Endothelial cell of umbilical vein (primary cell): ENCODE measurements around the gene PLEKHF1. TPM values are rescaled to one million over a fixed set of nuclear protein-coding genes. Genes with fewer than 3 reads are reported as not detected.

Source experiments
- BruUV-seq: library from RNA; stranded (reverse); fragments of 400-500 nt; replicated peaks from 2 replicates; lab custom pipeline; 2021; lab: Mats Ljungman, UMichigan
- CTCF ChIA-PET: fragments of 300-600, 350-600 bp; sonication (Branson Sonifier 250); formaldehyde crosslinking; loops from one replicate; lab custom pipeline; 2021; ENCODE audit warnings: antibody characterized with exemption, inconsistent platforms; lab: Charles Lee
- POLR2A ChIA-PET: fragments of 300-600, 350-600 bp; sonication (Branson Sonifier 250); formaldehyde crosslinking; loops from one replicate; lab custom pipeline; 2021; ENCODE audit warnings: antibody characterized with exemption, inconsistent platforms; lab: Charles Lee
- DNase-seq: peaks from one replicate; pipeline ENCODE4 v3.0.0-alpha.2; 2011; ENCODE audit warnings: low read depth, low spot score
- FAIRE-seq: peaks from 2 replicates; lab custom pipeline; 2011; peaks lifted over from hg19 to GRCh38; lab: Jason Lieb, UNC
- H2AFZ ChIP-seq: 2 replicates; pipeline ENCODE4 v1.6.0; 2012; ENCODE audit warnings: low read depth, low read length, control low read depth, inconsistent platforms
- H3K27ac ChIP-seq: 2 replicates; pipeline ENCODE4 v1.5.1; 2011; ENCODE audit warnings: low read depth, mild to moderate bottlenecking, control low read depth, low read length, moderate library complexity; ENCODE audit not compliant: insufficient read depth
- H3K27me3 ChIP-seq, 2 experiments: 2 replicates each; pipeline versions ENCODE4 v1.6.0 to v1.6.1; 2011; ENCODE audit warnings: low read length in 2 of 2, mixed read lengths in 1 of 2; ENCODE audit not compliant: control insufficient read depth in 2 of 2, insufficient read depth in 2 of 2
- H3K36me3 ChIP-seq, 2 experiments: 2 replicates in 1 of 2; 3 replicates in 1 of 2; pipeline ENCODE4 v1.5.1; 2011; ENCODE audit warnings: low read length in 2 of 2, mild to moderate bottlenecking in 1 of 2, moderate library complexity in 1 of 2; ENCODE audit not compliant: control insufficient read depth in 2 of 2, insufficient read depth in 2 of 2; ENCODE audit errors: extremely low read depth in 1 of 2
- H3K4me1 ChIP-seq: 3 replicates; pipeline ENCODE4 v1.5.1; 2011; ENCODE audit warnings: mild to moderate bottlenecking, low read length; ENCODE audit not compliant: control insufficient read depth, insufficient read depth; ENCODE audit errors: extremely low read depth
- H3K4me2 ChIP-seq: 2 replicates; pipeline ENCODE4 v1.6.1; 2011; ENCODE audit warnings: low read length, control low read depth, mixed read lengths; ENCODE audit not compliant: insufficient read depth
- H3K4me3 ChIP-seq, 3 experiments: fragments of 200-600 bp in 1 of 3; sonication (generic), shearing (Covaris generic) in 1 of 3; replicated peaks in 1 of 3; 2 replicates each; pipeline ENCODE4 v1.5.1; 2011 to 2016; ENCODE audit warnings: control low read depth in 3 of 3, low read length in 3 of 3, mild to moderate bottlenecking in 2 of 3, inconsistent platforms in 1 of 3, low read depth in 1 of 3, moderate library complexity in 1 of 3; ENCODE audit not compliant: insufficient read depth in 1 of 3
- H3K79me2 ChIP-seq: 2 replicates; pipeline ENCODE4 v1.6.0; 2012; ENCODE audit warnings: low read length, inconsistent platforms; ENCODE audit not compliant: control insufficient read depth, insufficient read depth
- H3K9ac ChIP-seq: replicated peaks from 2 replicates; pipeline ENCODE3; 2011; ENCODE audit warnings: low read length, control low read depth; ENCODE audit not compliant: insufficient read depth; ENCODE audit errors: extremely low read depth
- H3K9me1 ChIP-seq: replicated peaks from 3 replicates; pipeline ENCODE4 v1.6.0; 2011; ENCODE audit warnings: mild to moderate bottlenecking, low read length; ENCODE audit not compliant: control insufficient read depth, insufficient read depth; ENCODE audit errors: extremely low read depth
- H3K9me3 ChIP-seq: replicated peaks from 2 replicates; pipeline ENCODE4 v1.5.1; 2012; ENCODE audit warnings: low read length, inconsistent platforms; ENCODE audit not compliant: control insufficient read depth, insufficient read depth
- H4K20me1 ChIP-seq: replicated peaks from 2 replicates; pipeline ENCODE3; 2011; ENCODE audit warnings: mild to moderate bottlenecking, low read length; ENCODE audit not compliant: control insufficient read depth, insufficient read depth; ENCODE audit errors: extremely low read depth
- CTCF ChIP-seq, 2 donors: IDR thresholded peaks; 1 replicate in 1 of 2; 2 replicates in 1 of 2; pipeline ENCODE4 v1.5.1; 2011; ENCODE audit warnings: low read length in 2 of 2, mild to moderate bottlenecking in 2 of 2, moderate library complexity in 2 of 2, control low read depth in 1 of 2, inconsistent platforms in 1 of 2, low read depth in 1 of 2; ENCODE audit not compliant: insufficient read depth in 1 of 2; ENCODE audit errors: extremely low read depth in 1 of 2
- EZH2 ChIP-seq: IDR thresholded peaks from 2 replicates; pipeline ENCODE4 v1.6.1; 2012; ENCODE audit warnings: borderline replicate concordance, low read depth, mild to moderate bottlenecking, moderate library complexity, low read length, inconsistent platforms; ENCODE audit not compliant: severe bottlenecking
- FOS ChIP-seq: IDR thresholded peaks from 2 replicates; pipeline ENCODE4 v1.6.1; 2011; ENCODE audit warnings: mild to moderate bottlenecking, low read length, moderate library complexity, borderline replicate concordance; ENCODE audit not compliant: insufficient read depth
- GATA2 ChIP-seq: IDR thresholded peaks from 2 replicates; pipeline ENCODE4 v1.7.0; 2011; ENCODE audit warnings: low read depth, mild to moderate bottlenecking, moderate library complexity, mixed read lengths, low read length; ENCODE audit not compliant: insufficient read length, insufficient read depth
- JUN ChIP-seq: IDR thresholded peaks from 2 replicates; pipeline ENCODE4 v1.6.1; 2011; ENCODE audit warnings: borderline replicate concordance, low read depth; ENCODE audit not compliant: insufficient read length, insufficient read depth
- MAX ChIP-seq: IDR thresholded peaks from 2 replicates; pipeline ENCODE4 v1.6.1; 2011; ENCODE audit not compliant: insufficient read depth, insufficient read length
- MYC ChIP-seq: IDR thresholded peaks from one replicate; pipeline ENCODE4 v1.6.1; 2011; ENCODE audit warnings: mild to moderate bottlenecking, low read depth, low read length
- POLR2A ChIP-seq: IDR thresholded peaks from 2 replicates; pipeline ENCODE4 v1.6.1; 2012; ENCODE audit warnings: low read depth, mild to moderate bottlenecking, control low read depth, low read length
- POLR2AphosphoS5 ChIP-seq: IDR thresholded peaks from 2 replicates; pipeline ENCODE4 v1.6.1; 2012; ENCODE audit warnings: low read depth, mild to moderate bottlenecking, control low read depth, low read length, moderate library complexity; ENCODE audit not compliant: insufficient read depth
- dilution Hi-C: fragments of 300-500 bp; cut with MboI; formaldehyde crosslinking; loops from one replicate; pipeline ENCODE4 v1.15.0; 2019; ENCODE audit warnings: low sequenced_read_pairs; ENCODE audit not compliant: extremely low pct_ligation_motif_present
- intact Hi-C: fragments of 100-400 bp; cut with micrococcal nuclease; formaldehyde crosslinking; loops from one replicate; pipeline ENCODE4 v1.10.0; 2022
- polyA plus RNA-seq, 4 experiments: library from polyadenylated mRNA; depleted of rRNA in 3 of 4; stranded (reverse) in 3 of 4; unstranded in 1 of 4; fragments of >200 nt; gene quantifications; 2 replicates each; pipeline versions ENCODE4 v1.2.1 to v1.2.3, GENCODE V29; 2011 to 2012; ENCODE audit warnings: missing spikeins in 1 of 4
- total RNA-seq: library from RNA; stranded (reverse); gene quantifications from 2 replicates; pipeline ENCODE4 v1.2.3, GENCODE V29; 2021

PLEKHF1 gene
- total and polyA plus RNA-seq, 2 donors (not counting 3 experiments of a cell fraction or from before 2014, with no cell fraction given): 5.5 TPM

DNA sequence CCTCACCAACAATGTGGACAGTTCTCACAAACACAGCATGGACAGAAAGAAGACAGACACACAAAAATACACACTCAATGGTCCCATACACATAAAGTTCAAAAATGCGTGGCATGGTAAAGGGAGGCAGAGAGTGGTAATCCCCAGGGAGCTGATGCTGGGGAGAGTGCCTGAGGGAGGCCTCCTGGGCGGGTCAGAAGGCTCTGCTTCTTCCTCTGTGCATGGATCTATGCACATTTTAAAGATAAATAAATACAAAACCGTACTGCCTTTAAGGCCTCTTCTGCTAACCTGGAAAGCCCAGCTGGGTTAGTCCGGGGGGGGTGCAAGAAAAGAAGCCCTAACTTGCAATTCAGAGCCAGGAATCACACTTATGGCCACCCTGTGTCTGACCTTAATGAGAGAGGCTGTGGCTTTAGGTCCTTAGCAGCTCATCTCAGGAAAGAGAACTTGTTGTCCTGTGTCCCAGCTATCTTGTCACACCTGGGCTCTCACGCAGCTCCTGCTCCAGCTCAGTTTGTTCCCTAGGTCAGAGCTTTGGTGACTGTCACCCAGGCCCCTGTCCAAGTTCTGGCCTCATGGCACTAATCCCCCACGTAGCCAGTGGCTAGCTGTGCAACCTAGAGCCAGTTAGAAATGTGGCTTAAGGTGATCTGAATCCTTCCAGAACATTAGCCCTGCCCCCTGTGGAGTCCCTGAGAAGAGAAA, 30.7 kb upstream of the PLEKHF1 start:
- Histone ChIP-seq H4K20me1 (no peaks in the 10 kb centered on the region), H3K9me1 (no peaks in the 10 kb centered on the region), H3K4me3 (no peak overlapping the region), H3K79me2 (no peaks in the 10 kb centered on the region), H3K9ac (no peak overlapping the region), H3K4me2 (no peak overlapping the region), H3K4me1 (no peaks in the 10 kb centered on the region), H3K27me3 (no peaks in the 10 kb centered on the region), H3K36me3 (no peaks in the 10 kb centered on the region), H3K27ac (no peak overlapping the region), H3K9me3 (no peaks in the 10 kb centered on the region), H2AFZ (no peak overlapping the region)
- FAIRE-seq (no peak), DNase-seq (no peak)
- ChIA-PET POLR2A (no interaction called here), CTCF (interaction anchor here (2.0 kb wide), 1 partner anchor 28 kb away, joined by 5 read pairs; no protein-coding TSS in a partner anchor)
- BruUV-seq: no TSS peak
- dilution Hi-C loops (no loop called here), intact Hi-C loops (no loop called here)
- TF ChIP-seq MAX (no peak), MYC (no peak), CTCF (IDR thresholded peaks at IDR 0.05; ENCODE audit: extremely low read depth in 1 of 2, insufficient read depth in 1 of 2, low read depth in 1 of 2, low read length in 2 of 2) (no peak), EZH2 (no peak), GATA2 (no peak), POLR2AphosphoS5 (no peak), POLR2A (no peak), JUN (no peak), FOS (no peak)
